Mesendoderm (in vitro differentiated cells): Measurements from ENCODE around the gene ZNF548. TPM values are rescaled to one million over a fixed set of nuclear protein-coding genes. Genes with fewer than 3 reads are reported as not detected.

Source experiments
- DNase-seq: peaks from one replicate; pipeline ENCODE4 v3.0.0; 2013
- H2AK5ac ChIP-seq: 2 replicates; pipeline ENCODE4 v1.6.1; 2013; ENCODE audit warnings: low read length, inconsistent platforms
- H2BK120ac ChIP-seq: 2 replicates; pipeline ENCODE4 v1.6.1; 2013; ENCODE audit warnings: low read depth, mild to moderate bottlenecking, low read length, moderate library complexity, mixed read lengths
- H2BK15ac ChIP-seq: replicated peaks from 2 replicates; pipeline ENCODE4 v1.6.1; 2013; ENCODE audit warnings: low read depth, mild to moderate bottlenecking, moderate library complexity
- H2BK5ac ChIP-seq: 2 replicates; pipeline ENCODE4 v1.6.1; 2013; ENCODE audit warnings: low read length, inconsistent platforms
- H3K18ac ChIP-seq: 2 replicates; pipeline ENCODE4 v1.6.1; 2013; ENCODE audit warnings: mild to moderate bottlenecking, low read length, mixed read lengths
- H3K23ac ChIP-seq: one replicate; pipeline ENCODE4 v1.6.1; 2013; ENCODE audit warnings: low read length
- H3K27ac ChIP-seq: 2 replicates; pipeline ENCODE4 v1.5.1; 2013; ENCODE audit warnings: low read depth, mild to moderate bottlenecking, inconsistent platforms, low read length, moderate library complexity
- H3K27me3 ChIP-seq: 2 replicates; pipeline ENCODE4 v1.6.1; 2013; ENCODE audit warnings: low read length, control low read depth, mild to moderate bottlenecking, inconsistent platforms; ENCODE audit not compliant: insufficient read depth, poor library complexity
- H3K36me3 ChIP-seq: 2 replicates; pipeline ENCODE4 v1.6.1; 2013; ENCODE audit warnings: low read length, inconsistent platforms; ENCODE audit not compliant: control insufficient read depth, insufficient read depth
- H3K4ac ChIP-seq: one replicate; pipeline ENCODE4 v1.6.1; 2013; ENCODE audit warnings: low read depth, mild to moderate bottlenecking, low read length, moderate library complexity
- H3K4me1 ChIP-seq: 2 replicates; pipeline ENCODE4 v1.6.1; 2013; ENCODE audit warnings: low read depth, low read length, inconsistent platforms; ENCODE audit not compliant: control insufficient read depth
- H3K4me2 ChIP-seq: 2 replicates; pipeline ENCODE4 v1.6.1; 2013; ENCODE audit warnings: low read length
- H3K4me3 ChIP-seq: 2 replicates; pipeline ENCODE4 v1.5.1; 2013; ENCODE audit warnings: mild to moderate bottlenecking, low read length
- H3K56ac ChIP-seq: one replicate; pipeline ENCODE4 v1.6.1; 2013; ENCODE audit warnings: low read length
- H3K79me1 ChIP-seq: 2 replicates; pipeline ENCODE4 v1.6.1; 2013; ENCODE audit warnings: low read length, inconsistent platforms
- H3K79me2 ChIP-seq: 2 replicates; pipeline ENCODE4 v1.6.1; 2013; ENCODE audit warnings: mild to moderate bottlenecking, low read length; ENCODE audit not compliant: control insufficient read depth, insufficient read depth
- H3K9ac ChIP-seq: 2 replicates; pipeline ENCODE4 v1.6.1; 2013; ENCODE audit warnings: low read length, inconsistent platforms
- H4K5ac ChIP-seq: one replicate; pipeline ENCODE4 v1.6.1; 2013; ENCODE audit warnings: low read length
- H4K8ac ChIP-seq: one replicate; pipeline ENCODE4 v1.6.1; 2013; ENCODE audit warnings: low read depth, mild to moderate bottlenecking, control low read depth, low read length, moderate library complexity
- WGBS: extraction: QIAGEN DNeasy Blood & Tissue Kit; methylation state at CpG from one replicate; pipeline ENCODE4 v1.1.7; 2013; ENCODE audit warnings: low lambda C conversion rate, missing lambda C conversion rate; ENCODE audit not compliant: insufficient coverage; ENCODE audit errors: extremely low coverage; 5-methylcytosine and 5-hydroxymethylcytosine counted together
- polyA plus RNA-seq, 2 experiments: library from polyadenylated mRNA; stranded (reverse); fragments of 200-250 nt; gene quantifications; one replicate each; pipeline ENCODE4 v1.2.3, GENCODE V29; 2013

The ZNF548 gene
- 5.2 TPM for polyA plus RNA-seq (2013, experiment 1 of 2)
- polyA plus RNA-seq (2013, experiment 2 of 2): 4.7 TPM

- DNase-seq: peak; percentile 100
- peak within 1 kb of the TSS; percentile 85 for H3K56ac ChIP-seq
- H4K5ac ChIP-seq: peak within 1 kb of the TSS; percentile 100
- peak within 1 kb of the TSS; percentile 61 for H3K18ac ChIP-seq
- H3K9ac ChIP-seq: peak within 1 kb of the TSS; percentile 78
- no peak within 1 kb of the TSS for H2BK120ac ChIP-seq
- no CpG with 5 or more reads among the region's 50 CpGs for WGBS
- H3K79me1 ChIP-seq: peaks cover 10% of the 10 kb centered on the region
- H2BK5ac ChIP-seq: peak within 1 kb of the TSS; percentile 45
- no peaks in the 10 kb centered on the region for H3K36me3 ChIP-seq
- peaks cover 4% of the 10 kb centered on the region for H3K4me1 ChIP-seq
- peak within 1 kb of the TSS; percentile 74 for H3K4me3 ChIP-seq
- no peak within 1 kb of the TSS for H4K8ac ChIP-seq
- H2BK15ac ChIP-seq: no peak within 1 kb of the TSS
- peak within 1 kb of the TSS; percentile 44 for H3K27ac ChIP-seq
- peak within 1 kb of the TSS; percentile 71 for H3K4me2 ChIP-seq
- peak within 1 kb of the TSS; percentile 39 for H3K4ac ChIP-seq
- no peaks in the 10 kb centered on the region for H3K27me3 ChIP-seq
- peaks cover 12% of the 10 kb centered on the region for H3K79me2 ChIP-seq
- H3K23ac ChIP-seq: no peak within 1 kb of the TSS
- peak within 1 kb of the TSS; percentile 62 for H2AK5ac ChIP-seq
Observed at GRCh38 chr19:57389730-57390598, at the start of gene ZNF548. ZNF548 (plus strand) TSS chr19:57389854; CDS start chr19:57390100, 246 bp downstream.

- Histone ChIP-seq H3K4ac (no peak overlapping the region), H3K79me1 (no peaks in the 10 kb centered on the region), H2BK15ac (no peak overlapping the region), H4K8ac (no peak overlapping the region), H3K56ac (no peak overlapping the region), H3K4me1 (no peaks in the 10 kb centered on the region), H2BK5ac (no peak overlapping the region), H3K4me2 (no peak overlapping the region), H3K4me3 (no peak overlapping the region), H3K23ac (no peak overlapping the region), H2BK120ac (no peak overlapping the region), H3K9ac (no peak overlapping the region), H2AK5ac (no peak overlapping the region), H3K18ac (no peak overlapping the region), H3K27ac (no peak overlapping the region), H4K5ac (no peak overlapping the region), H3K27me3 (no peaks in the 10 kb centered on the region), H3K36me3 (no peaks in the 10 kb centered on the region), H3K79me2 (no peaks in the 10 kb centered on the region)
- no peak for DNase-seq
- no CpG with 5 or more reads among the region's 6 CpGs for WGBS
Observed at GRCh38 chr19:57342582-57342981, 47.1 kb upstream of the ZNF548 start.

- H4K8ac ChIP-seq: no peak overlapping the region
- no peaks in the 10 kb centered on the region for H3K36me3 ChIP-seq
- H2BK5ac ChIP-seq: no peak overlapping the region
- no peak overlapping the region for H2BK15ac ChIP-seq
- no peak overlapping the region for H2BK120ac ChIP-seq
- peaks cover 19% of the 10 kb centered on the region for H3K79me2 ChIP-seq
- H3K18ac ChIP-seq: no peak overlapping the region
- no peak overlapping the region for H3K4ac ChIP-seq
- no CpG with 5 or more reads among the region's 3 CpGs for WGBS
- H2AK5ac ChIP-seq: no peak overlapping the region
- peaks cover 5% of the 10 kb centered on the region for H3K4me1 ChIP-seq
- H3K9ac ChIP-seq: no peak overlapping the region
- H3K27me3 ChIP-seq: no peaks in the 10 kb centered on the region
- no peak overlapping the region for H3K27ac ChIP-seq
- H4K5ac ChIP-seq: no peak overlapping the region
- no peak overlapping the region for H3K56ac ChIP-seq
- no peak overlapping the region for H3K4me2 ChIP-seq
- no peak overlapping the region for H3K23ac ChIP-seq
- no peak overlapping the region for H3K4me3 ChIP-seq
- peaks cover 18% of the 10 kb centered on the region for H3K79me1 ChIP-seq
- DNase-seq: no peak
Observed at GRCh38 chr19:57348136-57348535, 41.5 kb upstream of the ZNF548 start.

- Histone ChIP-seq H3K4me3 (peak within 1 kb of the TSS; percentile 94), H3K27ac (no peak within 1 kb of the TSS), H3K56ac (peak within 1 kb of the TSS; percentile 95), H3K27me3 (no peaks in the 10 kb centered on the region), H3K23ac (no peak within 1 kb of the TSS), H3K79me2 (peaks cover 24% of the 10 kb centered on the region), H3K79me1 (peaks cover 22% of the 10 kb centered on the region), H3K4ac (no peak within 1 kb of the TSS), H4K8ac (peak within 1 kb of the TSS; percentile 91), H2BK120ac (no peak within 1 kb of the TSS), H2BK5ac (no peak within 1 kb of the TSS), H2BK15ac (no peak within 1 kb of the TSS), H2AK5ac (no peak within 1 kb of the TSS), H3K36me3 (peaks cover 6% of the 10 kb centered on the region), H3K4me2 (peak within 1 kb of the TSS; percentile 80), H3K18ac (no peak within 1 kb of the TSS), H4K5ac (peak within 1 kb of the TSS; percentile 94), H3K4me1 (peaks cover 5% of the 10 kb centered on the region), H3K9ac (peak within 1 kb of the TSS; percentile 93)
- no CpG with 5 or more reads among the region's 57 CpGs for WGBS
- DNase-seq: peak; percentile 98
Observed at GRCh38 chr19:57350877-57351805, 38.5 kb upstream of the ZNF548 start, which contains the start of gene ZNF304. ZNF304 (plus strand) TSS chr19:57351271; CDS start chr19:57351665, 394 bp downstream.

- Histone ChIP-seq H2AK5ac (no peak overlapping the region), H3K27ac (no peak overlapping the region), H3K18ac (no peak overlapping the region), H4K5ac (no peak overlapping the region), H3K23ac (no peak overlapping the region), H3K79me2 (peaks cover 24% of the 10 kb centered on the region), H3K9ac (peak overlapping the region; percentile 93), H4K8ac (no peak overlapping the region), H3K4me2 (peak overlapping the region; percentile 54), H2BK15ac (no peak overlapping the region), H3K4me3 (peak overlapping the region; percentile 94), H3K56ac (peak overlapping the region; percentile 95), H2BK120ac (no peak overlapping the region), H3K79me1 (peaks cover 22% of the 10 kb centered on the region), H3K27me3 (no peaks in the 10 kb centered on the region), H2BK5ac (no peak overlapping the region), H3K36me3 (peaks cover 8% of the 10 kb centered on the region), H3K4ac (no peak overlapping the region), H3K4me1 (peaks cover 5% of the 10 kb centered on the region)
- WGBS: no CpG with 5 or more reads among the region's 7 CpGs
- DNase-seq: peak; percentile 14
Observed at GRCh38 chr19:57351867-57352266, 37.8 kb upstream of the ZNF548 start.
